Natural killer cell treated with Interleukin-12 subunit alpha and Interleukin-12 subunit beta and Interleukin-15 and Interleukin-18, amount 100 ng/mL, for 72 hours (primary cell): ENCODE data around the gene ZRANB1. TPM values are rescaled to one million over a fixed set of nuclear protein-coding genes. Genes with fewer than 3 reads are reported as not detected.

ENCODE experiments used
- ATAC-seq, 2 donors: fragments of 150-1000 bp; cut with Tn5 transposase in 1 of 2; sonication (Bioruptor Pico), chemical (Tn5 transposase) in 1 of 2; 2 replicates each; pipeline ENCODE4 v1.10.0; 2021
- DNase-seq: peaks from one replicate; pipeline ENCODE4 v3.0.0; 2022; ENCODE audit warnings: low spot score
- H3K27ac Mint-ChIP-seq, 2 donors: 1 replicate in 1 of 2; 2 replicates in 1 of 2; pipeline ENCODE4 v1.8.0; 2022; ENCODE audit warnings: mixed read lengths in 2 of 2, mild to moderate bottlenecking in 1 of 2, moderate library complexity in 1 of 2
- H3K27me3 Mint-ChIP-seq, 2 donors: 1 replicate in 1 of 2; 2 replicates in 1 of 2; pipeline ENCODE4 v1.8.0; 2022; ENCODE audit warnings: mixed read lengths in 2 of 2
- H3K36me3 Mint-ChIP-seq: one replicate; pipeline ENCODE4 v1.8.0; 2022; ENCODE audit warnings: mixed read lengths
- H3K4me1 Mint-ChIP-seq, 2 donors: 1 replicate in 1 of 2; 2 replicates in 1 of 2; pipeline ENCODE4 v1.8.0; 2022; ENCODE audit warnings: low read depth in 2 of 2, mixed read lengths in 2 of 2, mild to moderate bottlenecking in 1 of 2
- H3K4me3 Mint-ChIP-seq: one replicate; pipeline ENCODE4 v1.8.0; 2022; ENCODE audit warnings: mixed read lengths
- H3K9me3 Mint-ChIP-seq: 2 replicates; pipeline ENCODE4 v1.8.0; 2022; ENCODE audit warnings: mixed read lengths
- total RNA-seq, 2 donors: library from RNA; stranded (reverse); gene quantifications; one replicate each; pipeline ENCODE4 v1.2.3, GENCODE V29; 2022

Gene ZRANB1
- total RNA-seq, 2 donors from 2014 or later, result 13.0 to 16.6 TPM

GRCh38 chr10:124936813-124937212 is 5.1 kb upstream of the ZRANB1 start:
- peaks cover 28 to 37% of the 10 kb centered on the region in 2 donors for H3K4me1 Mint-ChIP-seq
- peaks cover 2% of the 10 kb centered on the region for H3K9me3 Mint-ChIP-seq
- H3K27me3 Mint-ChIP-seq, result no peaks in the 10 kb centered on the region
- no peaks in the 10 kb centered on the region for H3K36me3 Mint-ChIP-seq
- DNase-seq, result no peak
- no peak overlapping the region for H3K27ac Mint-ChIP-seq
- no peak overlapping the region for H3K4me3 Mint-ChIP-seq
- no peak for ATAC-seq

GRCh38 chr10:124939290-124939689 is 2.6 kb upstream of the ZRANB1 start:
- no peaks in the 10 kb centered on the region for H3K36me3 Mint-ChIP-seq
- no peak overlapping the region for H3K4me3 Mint-ChIP-seq
- H3K27me3 Mint-ChIP-seq, result no peaks in the 10 kb centered on the region
- no peaks in the 10 kb centered on the region for H3K9me3 Mint-ChIP-seq
- peaks cover 43 to 46% of the 10 kb centered on the region in 2 donors for H3K4me1 Mint-ChIP-seq
- ATAC-seq (no peak), DNase-seq (no peak)
- no peak overlapping the region for H3K27ac Mint-ChIP-seq

GRCh38 chr10:124942317-124943169 is 620 bp downstream of the ZRANB1 start:
- no peaks in the 10 kb centered on the region for H3K27me3 Mint-ChIP-seq
- H3K9me3 Mint-ChIP-seq, result no peaks in the 10 kb centered on the region
- H3K36me3 Mint-ChIP-seq, result no peaks in the 10 kb centered on the region
- H3K4me3 Mint-ChIP-seq, result no peak overlapping the region
- DNase-seq, result no peak
- peak overlapping the region in 1 of 2 donors; percentile 21 for H3K27ac Mint-ChIP-seq
- ATAC-seq, result no peak
- H3K4me1 Mint-ChIP-seq, result peaks cover 33 to 34% of the 10 kb centered on the region in 2 donors

- Mint-ChIP-seq H3K4me3 (no peak overlapping the region), H3K36me3 (no peaks in the 10 kb centered on the region)
- no peak for ATAC-seq
Observed at GRCh38 chr10:124943301-124944092, 1.6 kb downstream of the ZRANB1 start.

GRCh38 chr10:124944982-124945381 is 3.1 kb downstream of the ZRANB1 start:
- Mint-ChIP-seq H3K36me3 (no peaks in the 10 kb centered on the region), H3K27ac (no peak overlapping the region), H3K27me3 (no peaks in the 10 kb centered on the region), H3K4me3 (no peak overlapping the region), H3K4me1 (peaks cover 44 to 45% of the 10 kb centered on the region in 2 donors), H3K9me3 (no peaks in the 10 kb centered on the region)
- no peak for ATAC-seq
- DNase-seq, result no peak

More at GRCh38 chr10:124943301-124944092, 1.6 kb downstream of the ZRANB1 start:
- Mint-ChIP-seq H3K4me1 (peaks cover 40% of the 10 kb centered on the region in 2 donors), H3K9me3 (no peaks in the 10 kb centered on the region), H3K27ac (peak overlapping the region in 1 of 2 donors; percentile 21), H3K27me3 (no peaks in the 10 kb centered on the region)
- no peak for DNase-seq

GRCh38 chr10:124946945-124947344 is 5.0 kb downstream of the ZRANB1 start:
- peaks cover 40% of the 10 kb centered on the region in 2 donors for H3K4me1 Mint-ChIP-seq
- H3K9me3 Mint-ChIP-seq, result no peaks in the 10 kb centered on the region
- ATAC-seq (peak; percentile 43 to 77), DNase-seq (no peak)
- H3K36me3 Mint-ChIP-seq, result no peaks in the 10 kb centered on the region
- no peaks in the 10 kb centered on the region for H3K27me3 Mint-ChIP-seq
- peak overlapping the region in 1 of 2 donors; percentile 15 for H3K27ac Mint-ChIP-seq
- H3K4me3 Mint-ChIP-seq, result no peak overlapping the region

GRCh38 chr10:124949543-124949942 is 7.6 kb downstream of the ZRANB1 start:
- Mint-ChIP-seq H3K9me3 (no peaks in the 10 kb centered on the region), H3K27me3 (no peaks in the 10 kb centered on the region), H3K4me1 (peaks cover 21 to 28% of the 10 kb centered on the region in 2 donors), H3K4me3 (no peak overlapping the region), H3K36me3 (no peaks in the 10 kb centered on the region), H3K27ac (no peak overlapping the region)
- no peak for DNase-seq
- ATAC-seq, result no peak

GRCh38 chr10:124952123-124952522 is 10.2 kb downstream of the ZRANB1 start:
- Mint-ChIP-seq H3K27me3 (no peaks in the 10 kb centered on the region), H3K36me3 (no peaks in the 10 kb centered on the region), H3K4me1 (peaks cover 16 to 27% of the 10 kb centered on the region in 2 donors), H3K4me3 (no peak overlapping the region), H3K27ac (no peak overlapping the region), H3K9me3 (no peaks in the 10 kb centered on the region)
- ATAC-seq (no peak), DNase-seq (no peak)

- ATAC-seq, result no peak
- Mint-ChIP-seq H3K9me3 (no peaks in the 10 kb centered on the region), H3K4me1 (peaks cover 6 to 17% of the 10 kb centered on the region in 2 donors), H3K36me3 (no peaks in the 10 kb centered on the region), H3K27me3 (no peaks in the 10 kb centered on the region), H3K4me3 (no peak overlapping the region), H3K27ac (no peak overlapping the region)
- no peak for DNase-seq
Observed at GRCh38 chr10:124953421-124953820, 11.5 kb downstream of the ZRANB1 start.

- no peak overlapping the region for H3K4me3 Mint-ChIP-seq
- no peaks in the 10 kb centered on the region for H3K9me3 Mint-ChIP-seq
- H3K27ac Mint-ChIP-seq, result no peak overlapping the region
- DNase-seq (no peak), ATAC-seq (no peak)
- no peaks in the 10 kb centered on the region for H3K27me3 Mint-ChIP-seq
- no peaks in the 10 kb centered on the region for H3K36me3 Mint-ChIP-seq
- H3K4me1 Mint-ChIP-seq, result peaks cover 11 to 23% of the 10 kb centered on the region in 2 donors
Observed at GRCh38 chr10:124955243-124955642, 13.3 kb downstream of the ZRANB1 start.

GRCh38 chr10:124955868-124956267 is 13.9 kb downstream of the ZRANB1 start:
- H3K4me3 Mint-ChIP-seq, result no peak overlapping the region
- DNase-seq, result no peak
- peaks cover 11 to 23% of the 10 kb centered on the region in 2 donors for H3K4me1 Mint-ChIP-seq
- H3K27ac Mint-ChIP-seq, result no peak overlapping the region
- H3K27me3 Mint-ChIP-seq, result no peaks in the 10 kb centered on the region
- no peaks in the 10 kb centered on the region for H3K9me3 Mint-ChIP-seq
- ATAC-seq, result no peak
- no peaks in the 10 kb centered on the region for H3K36me3 Mint-ChIP-seq

- H3K36me3 Mint-ChIP-seq, result no peaks in the 10 kb centered on the region
- peaks cover 11 to 27% of the 10 kb centered on the region in 2 donors for H3K4me1 Mint-ChIP-seq
- DNase-seq (no peak), ATAC-seq (no peak)
- H3K27me3 Mint-ChIP-seq, result no peaks in the 10 kb centered on the region
- H3K9me3 Mint-ChIP-seq, result no peaks in the 10 kb centered on the region
- no peak overlapping the region for H3K4me3 Mint-ChIP-seq
- H3K27ac Mint-ChIP-seq, result no peak overlapping the region
Observed at GRCh38 chr10:124956764-124957163, 14.8 kb downstream of the ZRANB1 start.

- DNase-seq (no peak), ATAC-seq (no peak)
- Mint-ChIP-seq H3K27ac (no peak overlapping the region), H3K36me3 (no peaks in the 10 kb centered on the region), H3K9me3 (no peaks in the 10 kb centered on the region), H3K4me1 (peaks cover 11 to 27% of the 10 kb centered on the region in 2 donors), H3K27me3 (no peaks in the 10 kb centered on the region), H3K4me3 (no peak overlapping the region)
Observed at GRCh38 chr10:124957404-124957947, 15.6 kb downstream of the ZRANB1 start.

GRCh38 chr10:124959564-124959963 is 17.6 kb downstream of the ZRANB1 start:
- no peak for DNase-seq
- Mint-ChIP-seq H3K4me3 (no peak overlapping the region), H3K9me3 (no peaks in the 10 kb centered on the region), H3K36me3 (no peaks in the 10 kb centered on the region), H3K27me3 (no peaks in the 10 kb centered on the region), H3K27ac (no peak overlapping the region), H3K4me1 (peaks cover 11 to 20% of the 10 kb centered on the region in 2 donors)
- ATAC-seq, result no peak
